Astrocyte (in vitro differentiated cells and primary cell): ENCODE data around the gene TRIM72. TPM values are rescaled to one million over a fixed set of nuclear protein-coding genes. Genes with fewer than 3 reads are reported as not detected.
A peak's percentile ranks its signal among the peaks of the same experiment; 100 is the strongest.

ENCODE experiments used
- DNase-seq: peaks from one replicate; pipeline ENCODE4 v3.0.0-alpha.2; 2010; ENCODE audit warnings: low read depth
- FAIRE-seq: peaks from 2 replicates; lab custom pipeline; 2011; peaks lifted over from hg19 to GRCh38; lab: Jason Lieb, UNC
- H2AFZ ChIP-seq: 2 replicates; pipeline ENCODE4 v1.6.0; 2012; ENCODE audit warnings: low read depth, low read length, inconsistent platforms
- H3K27ac ChIP-seq: 2 replicates; pipeline ENCODE4 v1.5.1; 2011; ENCODE audit warnings: low read depth, low read length, inconsistent platforms
- H3K27me3 ChIP-seq: 2 replicates; pipeline ENCODE4 v1.6.0; 2011; ENCODE audit warnings: low read length, inconsistent platforms; ENCODE audit not compliant: insufficient read depth
- H3K36me3 ChIP-seq: 2 replicates; pipeline ENCODE4 v1.5.1; 2011; ENCODE audit warnings: low read length, inconsistent platforms; ENCODE audit not compliant: insufficient read depth
- H3K4me1 ChIP-seq: 2 replicates; pipeline ENCODE4 v1.5.1; 2011; ENCODE audit warnings: low read length, inconsistent platforms; ENCODE audit not compliant: insufficient read depth
- H3K4me2 ChIP-seq: 2 replicates; pipeline ENCODE4 v1.6.0; 2012; ENCODE audit warnings: low read length, inconsistent platforms
- H3K4me3 ChIP-seq: 2 replicates; pipeline ENCODE4 v1.5.1; 2011; ENCODE audit warnings: low read depth, mild to moderate bottlenecking, low read length, inconsistent platforms; ENCODE audit not compliant: insufficient read depth
- H3K79me2 ChIP-seq: 2 replicates; pipeline ENCODE4 v1.6.0; 2012; ENCODE audit warnings: mild to moderate bottlenecking, low read length, inconsistent platforms; ENCODE audit not compliant: insufficient read depth
- H3K9ac ChIP-seq: 2 replicates; pipeline ENCODE4 v1.6.0; 2012; ENCODE audit warnings: mild to moderate bottlenecking, low read length, inconsistent platforms
- H3K9me3 ChIP-seq: 2 replicates; pipeline ENCODE4 v1.5.1; 2012; ENCODE audit warnings: low read depth, mild to moderate bottlenecking, low read length, inconsistent platforms; ENCODE audit not compliant: insufficient read depth
- H4K20me1 ChIP-seq: 2 replicates; pipeline ENCODE4 v1.6.0; 2012; ENCODE audit warnings: low read length, inconsistent platforms; ENCODE audit not compliant: insufficient read depth
- H3K27ac Mint-ChIP-seq: one replicate; pipeline ENCODE4 v1.8.0; 2021; ENCODE audit warnings: mild to moderate bottlenecking, mixed read lengths; ENCODE audit not compliant: unreplicated experiment
- H3K27me3 Mint-ChIP-seq: one replicate; pipeline ENCODE4 v1.8.0; 2021; ENCODE audit warnings: low read depth, mixed read lengths; ENCODE audit not compliant: unreplicated experiment
- H3K36me3 Mint-ChIP-seq: one replicate; pipeline ENCODE4 v1.8.0; 2021; ENCODE audit warnings: low read depth, mixed read lengths; ENCODE audit not compliant: unreplicated experiment
- H3K4me1 Mint-ChIP-seq: one replicate; pipeline ENCODE4 v1.8.0; 2021; ENCODE audit warnings: low read depth, mixed read lengths; ENCODE audit not compliant: unreplicated experiment
- H3K4me3 Mint-ChIP-seq: one replicate; pipeline ENCODE4 v1.8.0; 2021; ENCODE audit warnings: mild to moderate bottlenecking, moderate library complexity, mixed read lengths; ENCODE audit not compliant: unreplicated experiment
- H3K9me3 Mint-ChIP-seq: one replicate; pipeline ENCODE4 v1.8.0; 2021; ENCODE audit warnings: mild to moderate bottlenecking, mixed read lengths; ENCODE audit not compliant: unreplicated experiment
- CTCF ChIP-seq: IDR thresholded peaks from 2 replicates; pipeline ENCODE4 v1.5.1; 2011; ENCODE audit warnings: low read depth, mild to moderate bottlenecking, inconsistent platforms, low read length, moderate library complexity; ENCODE audit not compliant: insufficient read depth
- EZH2 ChIP-seq: IDR thresholded peaks from 2 replicates; pipeline ENCODE4 v1.6.1; 2012; ENCODE audit warnings: mild to moderate bottlenecking, low read length, inconsistent platforms; ENCODE audit not compliant: insufficient read depth
- total RNA-seq: library from RNA; stranded (reverse); gene quantifications from 2 replicates; pipeline ENCODE4 v1.2.1, GENCODE V29; 2021

TRIM72 gene
- total RNA-seq, 1 donor from 2014 or later, result not detected

- Histone ChIP-seq H3K9ac (no peak overlapping the region), H3K27ac (no peak overlapping the region), H3K4me3 (no peak overlapping the region), H3K4me1 (no peaks in the 10 kb centered on the region), H2AFZ (no peak overlapping the region), H4K20me1 (no peaks in the 10 kb centered on the region), H3K36me3 (no peaks in the 10 kb centered on the region), H3K9me3 (no peaks in the 10 kb centered on the region), H3K4me2 (no peak overlapping the region), H3K27me3 (no peaks in the 10 kb centered on the region), H3K79me2 (no peaks in the 10 kb centered on the region)
- H3K36me3 Mint-ChIP-seq, result no peaks in the 10 kb centered on the region
- FAIRE-seq (no peak), DNase-seq (peak; percentile 7)
- no peak overlapping the region for H3K4me3 Mint-ChIP-seq
- TF ChIP-seq CTCF (no peak), EZH2 (no peak)
- H3K27ac Mint-ChIP-seq, result no peak overlapping the region
- peaks cover 20% of the 10 kb centered on the region for H3K27me3 Mint-ChIP-seq
- H3K4me1 Mint-ChIP-seq, result no peaks in the 10 kb centered on the region
- H3K9me3 Mint-ChIP-seq, result peaks cover 2% of the 10 kb centered on the region
Measured at GRCh38 chr16:31265329-31266245, 51.7 kb downstream of the TRIM72 start.

- Histone ChIP-seq H3K4me3 (no peak overlapping the region), H3K27ac (no peak overlapping the region), H4K20me1 (no peaks in the 10 kb centered on the region), H3K79me2 (no peaks in the 10 kb centered on the region), H3K27me3 (no peaks in the 10 kb centered on the region), H3K9me3 (no peaks in the 10 kb centered on the region), H3K4me1 (no peaks in the 10 kb centered on the region), H2AFZ (no peak overlapping the region), H3K36me3 (no peaks in the 10 kb centered on the region), H3K4me2 (no peak overlapping the region), H3K9ac (no peak overlapping the region)
- peaks cover 2% of the 10 kb centered on the region for H3K9me3 Mint-ChIP-seq
- H3K36me3 Mint-ChIP-seq, result no peaks in the 10 kb centered on the region
- H3K4me1 Mint-ChIP-seq, result no peaks in the 10 kb centered on the region
- H3K27me3 Mint-ChIP-seq, result peaks cover 22% of the 10 kb centered on the region
- TF ChIP-seq CTCF, result no peak
- no peak for TF ChIP-seq EZH2
- DNase-seq, result peak; percentile 25
- H3K4me3 Mint-ChIP-seq, result no peak overlapping the region
- H3K27ac Mint-ChIP-seq, result no peak overlapping the region
- FAIRE-seq, result no peak
Measured at GRCh38 chr16:31267332-31268032, 53.6 kb downstream of the TRIM72 start.
